Measurements from ENCODE around the gene PCDHGB1. TPM values are rescaled to one million over a fixed set of nuclear protein-coding genes. Genes with fewer than 3 reads are reported as not detected.
"Not testable (repeated sequence)": the region's sequence is repeated elsewhere in the genome, so short reads cannot be mapped to it uniquely, and the experiment has no call there.

Gene PCDHGB1
- total RNA-seq, 4 donors from 2014 or later, result 1.2 to 4.3 (median 2.8) TPM

GRCh38 chr5:141369994-141370848 is 20.3 kb downstream of the PCDHGB1 start, which contains the start of gene PCDHGB3:
Gene PCDHGB3, plus strand, starts transcription at chr5:141370242. Its CDS starts 153 bp downstream, at chr5:141370395.
- Histone ChIP-seq H3K4me3 (peak within 1 kb of the TSS; percentile 37), H3K27ac (no peak within 1 kb of the TSS), H3K9me3 (peaks cover 63% of the 10 kb centered on the region), H3K27me3 (peaks cover 15% of the 10 kb centered on the region), H3K4me1 (no peaks in the 10 kb centered on the region), H3K36me3 (no peaks in the 10 kb centered on the region)
- no peak for TF ChIP-seq EP300 (IDR thresholded peaks at IDR 0.05)
- no peak for TF ChIP-seq POLR2AphosphoS5 (IDR thresholded peaks at IDR 0.05)
- TF ChIP-seq CTCF (IDR thresholded peaks at IDR 0.05), result peak in 1 of 2 donors; percentile 27
- no peak for TF ChIP-seq POLR2A (IDR thresholded peaks at IDR 0.05)
- DNase-seq (ENCODE audit: low spot score in 2 of 2), result no peak
- WGBS, result 21% methylated on average over 32 of the region's 32 CpGs

- H3K4me3 ChIP-seq, result no peak overlapping the region
- no peaks in the 10 kb centered on the region for H3K4me1 ChIP-seq
- H3K27me3 ChIP-seq, result peaks cover 12% of the 10 kb centered on the region
- WGBS, result 31% methylated on average over 18 of the region's 69 CpGs
- peaks cover 62% of the 10 kb centered on the region for H3K9me3 ChIP-seq
- no peaks in the 10 kb centered on the region for H3K36me3 ChIP-seq
- TF ChIP-seq POLR2AphosphoS5 (IDR thresholded peaks at IDR 0.05), result no peak
- no peak for TF ChIP-seq POLR2A (IDR thresholded peaks at IDR 0.05)
- TF ChIP-seq CTCF (IDR thresholded peaks at IDR 0.05), result no peak
- no peak for TF ChIP-seq EP300 (IDR thresholded peaks at IDR 0.05)
- H3K27ac ChIP-seq, result no peak overlapping the region
- no peak for DNase-seq (ENCODE audit: low spot score in 2 of 2)
Observed at GRCh38 chr5:141371572-141372475, 21.9 kb downstream of the PCDHGB1 start.

GRCh38 chr5:141373673-141374317 is 23.9 kb downstream of the PCDHGB1 start, which contains the start of gene PCDHGA6:
Gene PCDHGA6, plus strand, starts transcription at chr5:141373891. Its CDS starts 193 bp downstream, at chr5:141374084.
- no peak within 1 kb of the TSS for H3K27ac ChIP-seq
- TF ChIP-seq POLR2AphosphoS5 (IDR thresholded peaks at IDR 0.05) (no peak), EP300 (IDR thresholded peaks at IDR 0.05) (no peak), CTCF (IDR thresholded peaks at IDR 0.05) (no peak), POLR2A (IDR thresholded peaks at IDR 0.05) (no peak)
- peaks cover 9% of the 10 kb centered on the region for H3K27me3 ChIP-seq
- peaks cover 60% of the 10 kb centered on the region for H3K9me3 ChIP-seq
- no peaks in the 10 kb centered on the region for H3K4me1 ChIP-seq
- DNase-seq (ENCODE audit: low spot score in 2 of 2), result no peak
- H3K36me3 ChIP-seq, result no peaks in the 10 kb centered on the region
- H3K4me3 ChIP-seq, result peak within 1 kb of the TSS; percentile 29
- 23% methylated on average over 23 of the region's 27 CpGs for WGBS

GRCh38 chr5:141374627-141375026 is 24.7 kb downstream of the PCDHGB1 start:
- 65% methylated on average over 13 of the region's 14 CpGs for WGBS
- H3K4me3 ChIP-seq, result no peak overlapping the region
- H3K36me3 ChIP-seq, result no peaks in the 10 kb centered on the region
- peaks cover 9% of the 10 kb centered on the region for H3K27me3 ChIP-seq
- H3K9me3 ChIP-seq, result peaks cover 60% of the 10 kb centered on the region
- no peak for DNase-seq (ENCODE audit: low spot score in 2 of 2)
- no peaks in the 10 kb centered on the region for H3K4me1 ChIP-seq
- H3K27ac ChIP-seq, result no peak overlapping the region
- TF ChIP-seq POLR2AphosphoS5 (IDR thresholded peaks at IDR 0.05), result no peak
- no peak for TF ChIP-seq CTCF (IDR thresholded peaks at IDR 0.05)
- TF ChIP-seq EP300 (IDR thresholded peaks at IDR 0.05), result no peak
- no peak for TF ChIP-seq POLR2A (IDR thresholded peaks at IDR 0.05)

GRCh38 chr5:141375444-141376155 is 25.7 kb downstream of the PCDHGB1 start:
- not testable (repeated sequence) for H3K27me3 ChIP-seq; H3K4me3 ChIP-seq; DNase-seq (ENCODE audit: low spot score in 2 of 2); H3K4me1 ChIP-seq; H3K36me3 ChIP-seq; H3K27ac ChIP-seq
- WGBS, result 50% methylated on average over 13 of the region's 48 CpGs
- peaks cover 59% of the 10 kb centered on the region for H3K9me3 ChIP-seq
